HG02763 (cell line): Measurements from ENCODE around the gene AKT1S1.

Experiments
- ATAC-seq: cut with Tn5 transposase; IDR thresholded peaks from one replicate; pipeline ENCODE4 v1.9.1; 2021; ENCODE audit warnings: mild to moderate bottlenecking, moderate library complexity; ENCODE audit not compliant: unreplicated experiment

Gene AKT1S1

GRCh38 chr19:49855676-49856573, 21.2 kb downstream of the AKT1S1 start:
- no peak for ATAC-seq

- ATAC-seq, result no peak
Measured at GRCh38 chr19:49855277-49855675, 21.9 kb downstream of the AKT1S1 start.

- ATAC-seq, result no peak
Measured at GRCh38 chr19:49854378-49855263, 22.5 kb downstream of the AKT1S1 start.

GRCh38 chr19:49853852-49854377, 23.2 kb downstream of the AKT1S1 start:
- no peak for ATAC-seq

GRCh38 chr19:49852631-49853126, 24.5 kb downstream of the AKT1S1 start:
- no peak for ATAC-seq

- ATAC-seq, result no peak
Measured at GRCh38 chr19:49851456-49852259, 25.5 kb downstream of the AKT1S1 start.

GRCh38 chr19:49850487-49851342, 26.4 kb downstream of the AKT1S1 start, which contains the start of gene PTOV1:
TSS of gene PTOV1 (plus strand) at chr19:49851159.
- peak; percentile 71 for ATAC-seq

- no peak for ATAC-seq
Measured at GRCh38 chr19:49850221-49850486, 27.0 kb downstream of the AKT1S1 start.

GRCh38 chr19:49849433-49850220, 27.5 kb downstream of the AKT1S1 start:
- ATAC-seq, result no peak

GRCh38 chr19:49848938-49849337, 28.2 kb downstream of the AKT1S1 start:
- ATAC-seq, result no peak

- no peak for ATAC-seq
Measured at GRCh38 chr19:49847731-49848696, 29.1 kb downstream of the AKT1S1 start.

- ATAC-seq, result no peak
Measured at GRCh38 chr19:49846408-49846807, 30.7 kb downstream of the AKT1S1 start.

GRCh38 chr19:49845414-49845813, 31.7 kb downstream of the AKT1S1 start:
- no peak for ATAC-seq

- no peak for ATAC-seq
Measured at GRCh38 chr19:49844138-49845095, 32.7 kb downstream of the AKT1S1 start.

GRCh38 chr19:49843265-49843664, 33.9 kb downstream of the AKT1S1 start:
- ATAC-seq, result no peak

GRCh38 chr19:49840736-49841249, 36.4 kb downstream of the AKT1S1 start:
- ATAC-seq, result no peak
